SK-N-SH (cell line): ENCODE data around the gene KRT25. TPM values are rescaled to one million over a fixed set of nuclear protein-coding genes. Genes with fewer than 3 reads are reported as not detected.

Experiments used
- CTCF ChIA-PET: fragments of 300-600, 350-600 bp; formaldehyde crosslinking; extraction: SDS; loops from one replicate; lab custom pipeline; 2021; lab: Yijun Ruan, JAX
- POLR2A ChIA-PET: fragments of 350-600 bp; sonication (Branson Sonifier 250); formaldehyde crosslinking; extraction: SDS; loops from one replicate; lab custom pipeline; 2020; ENCODE audit warnings: antibody characterized with exemption, inconsistent platforms; lab: Yijun Ruan, JAX
- DNase-seq: peaks from one replicate; pipeline ENCODE4 v3.0.0; 2012
- H2AFZ ChIP-seq: fragments of 200-600 bp; sonication (generic); 2 replicates; pipeline ENCODE4 v1.8.1; 2016; ENCODE audit warnings: antibody characterized with exemption, mild to moderate bottlenecking, low read depth
- H3F3A ChIP-seq: fragments of 200-600 bp; sonication (generic); replicated peaks from 2 replicates; pipeline ENCODE3; 2016; ENCODE audit warnings: antibody characterized with exemption, mild to moderate bottlenecking; ENCODE audit not compliant: insufficient read depth
- H3K27ac ChIP-seq, 2 experiments: fragments of 200-500 bp in 1 of 2; fragments of 200-600 bp in 1 of 2; sonication (Bioruptor generic) in 1 of 2; sonication (generic), shearing (Covaris generic) in 1 of 2; 2 replicates each; pipeline versions ENCODE4 v1.5.1 to v1.6.1; 2014 to 2016; ENCODE audit warnings: low read depth in 2 of 2, inconsistent platforms in 1 of 2, low read length in 1 of 2, mild to moderate bottlenecking in 1 of 2, mixed read lengths in 1 of 2
- H3K27me3 ChIP-seq: fragments of 200-600 bp; sonication (generic), shearing (Covaris generic); 2 replicates; pipeline ENCODE4 v1.6.1; 2016; ENCODE audit warnings: mixed run types; ENCODE audit not compliant: insufficient read depth
- H3K36me3 ChIP-seq, 2 experiments: fragments of 200-500 bp in 1 of 2; fragments of 200-600 bp in 1 of 2; sonication (Bioruptor generic) in 1 of 2; sonication (generic) in 1 of 2; replicated peaks in 1 of 2; 2 replicates each; pipeline versions ENCODE3 to v1.5.1; 2014 to 2016; ENCODE audit warnings: low read length in 1 of 2, mild to moderate bottlenecking in 1 of 2; ENCODE audit not compliant: insufficient read depth in 2 of 2, control insufficient read depth in 1 of 2
- H3K4me1 ChIP-seq, 2 experiments: fragments of 200-500 bp in 1 of 2; fragments of 200-600 bp in 1 of 2; sonication (Bioruptor generic) in 1 of 2; sonication (generic), shearing (Covaris generic) in 1 of 2; 2 replicates each; pipeline versions ENCODE4 v1.5.1 to v1.6.1; 2014 to 2016; ENCODE audit warnings: low read depth in 1 of 2, low read length in 1 of 2, mixed run types in 1 of 2; ENCODE audit not compliant: insufficient read depth in 2 of 2, control insufficient read depth in 1 of 2
- H3K4me2 ChIP-seq: fragments of 200-600 bp; sonication (generic), shearing (Covaris generic); 2 replicates; pipeline ENCODE4 v1.6.1; 2017; ENCODE audit warnings: mixed run types
- H3K4me3 ChIP-seq, 2 experiments: fragments of 200-500 bp in 1 of 2; fragments of 200-600 bp in 1 of 2; sonication (Bioruptor generic) in 1 of 2; sonication (generic), shearing (Covaris generic) in 1 of 2; 2 replicates each; pipeline versions ENCODE4 v1.5.1 to v1.8.1; 2014 to 2016; ENCODE audit warnings: low read depth in 2 of 2, inconsistent platforms in 1 of 2, low read length in 1 of 2, mild to moderate bottlenecking in 1 of 2, mixed read lengths in 1 of 2, moderate library complexity in 1 of 2
- H3K79me2 ChIP-seq: fragments of 200-600 bp; sonication (generic); 2 replicates; pipeline ENCODE4 v1.8.1; 2017; ENCODE audit warnings: mild to moderate bottlenecking; ENCODE audit not compliant: insufficient read depth
- H3K9ac ChIP-seq: fragments of 200-600 bp; sonication (generic); 2 replicates; pipeline ENCODE4 v1.6.1; 2017; ENCODE audit warnings: mixed run types
- H3K9me2 ChIP-seq: fragments of 200-600 bp; sonication (generic); 2 replicates; pipeline ENCODE4 v1.6.1; 2017; ENCODE audit warnings: mixed run types
- H3K9me3 ChIP-seq: fragments of 200-600 bp; sonication (generic); 2 replicates; pipeline ENCODE4 v1.6.1; 2017; ENCODE audit warnings: mixed run types, mild to moderate bottlenecking, moderate library complexity
- H4K20me1 ChIP-seq: fragments of 200-600 bp; sonication (generic); 2 replicates; pipeline ENCODE4 v1.6.1; 2017; ENCODE audit warnings: mild to moderate bottlenecking, mixed run types; ENCODE audit not compliant: insufficient read depth
- GABPA ChIP-seq: IDR thresholded peaks from 2 replicates; pipeline ENCODE4 v1.4.0; 2012; ENCODE audit warnings: low read depth, mild to moderate bottlenecking
- GATA2 ChIP-seq: sonication (generic); formaldehyde crosslinking; IDR thresholded peaks from 2 replicates; pipeline ENCODE4 v1.5.0; 2020; ENCODE audit warnings: mild to moderate bottlenecking, missing genetic modification reagents
- JUND ChIP-seq: IDR thresholded peaks from 2 replicates; pipeline ENCODE4 v1.4.0; 2012
- MXI1 ChIP-seq: IDR thresholded peaks from 2 replicates; pipeline ENCODE4 v1.6.1; 2012; ENCODE audit warnings: mild to moderate bottlenecking, low read depth, low read length, improper control_type of control experiment
- NFIC ChIP-seq: IDR thresholded peaks from 2 replicates; pipeline ENCODE4 v1.4.0; 2012; ENCODE audit warnings: borderline replicate concordance
- POLR2AphosphoS5 ChIP-seq: IDR thresholded peaks from 2 replicates; pipeline ENCODE4 v1.6.1; 2012; ENCODE audit warnings: low read depth, low read length
- RAD21 ChIP-seq: IDR thresholded peaks from 2 replicates; pipeline ENCODE4 v1.6.1; 2012; ENCODE audit warnings: mild to moderate bottlenecking, low read length
- RCOR1 ChIP-seq: fragments of 150-350 bp; IDR thresholded peaks from 2 replicates; pipeline ENCODE4 v1.6.1; 2017; ENCODE audit warnings: antibody characterized with exemption, low read length
- RXRA ChIP-seq: IDR thresholded peaks from 2 replicates; pipeline ENCODE4 v1.4.0; 2012; ENCODE audit warnings: low read depth, mild to moderate bottlenecking, borderline replicate concordance
- TEAD4 ChIP-seq: IDR thresholded peaks from 2 replicates; pipeline ENCODE4 v1.4.0; 2012; ENCODE audit warnings: mild to moderate bottlenecking, borderline replicate concordance; ENCODE audit not compliant: insufficient read depth
- ZBTB33 ChIP-seq: IDR thresholded peaks from 2 replicates; pipeline ENCODE4 v1.4.0; 2012; ENCODE audit warnings: low read depth, borderline replicate concordance
- WGBS: methylation state at CpG from one replicate; pipeline ENCODE4 v1.1.6; 2017; ENCODE audit warnings: low lambda C conversion rate; 5-methylcytosine and 5-hydroxymethylcytosine counted together
- polyA plus RNA-seq, 3 experiments: library from polyadenylated mRNA; depleted of rRNA; stranded (reverse); fragments of >200 nt; gene quantifications; 2 replicates each; pipeline ENCODE4 v1.2.3, GENCODE V29; 2012
- TF ChIP-seq, protein P1 (sequence below): fragments of 150-350 bp; IDR thresholded peaks from 2 replicates; pipeline ENCODE4 v1.6.1; 2017; ENCODE audit warnings: antibody characterized with exemption, low read length, low read depth, borderline replicate concordance
- TF ChIP-seq, protein P2 (sequence below): fragments of 150-350 bp; IDR thresholded peaks from 2 replicates; pipeline ENCODE4 v1.6.1; 2016; ENCODE audit warnings: mild to moderate bottlenecking, low read depth, low read length

Gene KRT25
- polyA plus RNA-seq, 1 of the 3 experiments (the other 2 are of a cell fraction), result not detected

- TF ChIP-seq, protein P1, sequence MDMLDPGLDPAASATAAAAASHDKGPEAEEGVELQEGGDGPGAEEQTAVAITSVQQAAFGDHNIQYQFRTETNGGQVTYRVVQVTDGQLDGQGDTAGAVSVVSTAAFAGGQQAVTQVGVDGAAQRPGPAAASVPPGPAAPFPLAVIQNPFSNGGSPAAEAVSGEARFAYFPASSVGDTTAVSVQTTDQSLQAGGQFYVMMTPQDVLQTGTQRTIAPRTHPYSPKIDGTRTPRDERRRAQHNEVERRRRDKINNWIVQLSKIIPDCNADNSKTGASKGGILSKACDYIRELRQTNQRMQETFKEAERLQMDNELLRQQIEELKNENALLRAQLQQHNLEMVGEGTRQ, result no peak
- TF ChIP-seq ZBTB33, result no peak
- no peak for TF ChIP-seq TEAD4
- no peak for TF ChIP-seq GABPA
- no peak for TF ChIP-seq POLR2AphosphoS5
- TF ChIP-seq GATA2 (CRISPR knock-in tag), result no peak
- no peak for TF ChIP-seq MXI1
- no peak for TF ChIP-seq RAD21
These were observed 49.5 kb downstream of the KRT25 start (continued) for GRCh38 chr17:40705584-40705983.

DNA sequence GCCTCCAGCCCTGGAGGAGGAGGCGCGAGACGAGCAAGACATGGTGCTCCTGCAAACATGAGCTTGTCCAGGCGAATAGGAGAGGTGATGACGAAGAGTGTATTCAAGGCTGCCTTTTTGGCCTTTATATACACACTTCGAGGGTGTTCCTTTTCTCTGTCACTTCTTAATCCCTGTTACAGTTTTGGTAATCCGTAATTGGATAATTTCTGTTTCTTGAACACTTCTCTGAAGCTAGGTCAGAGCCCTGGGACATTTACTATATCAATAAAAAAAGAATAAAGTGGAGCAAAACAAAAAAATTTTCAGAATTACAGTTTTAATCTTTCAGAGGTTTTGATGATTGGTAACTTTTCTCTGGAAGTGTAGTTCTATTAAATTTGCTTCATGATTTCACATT, 51.5 kb downstream of the KRT25 start, which contains the start of gene KRT24:
KRT24 (minus strand) TSS at position 101 of the 400 bp plus-strand sequence; CDS start at position 42, 59 bp downstream.
- ChIA-PET CTCF (interaction anchor here (0.7 to 1.2 kb wide), 3 partner anchors 24 to 836 kb away, joined by 3 read pairs; no protein-coding TSS in a partner anchor), POLR2A (no interaction called here)
- Histone ChIP-seq H3K9ac (no peak within 1 kb of the TSS), H3K4me2 (no peak within 1 kb of the TSS), H3K27ac (no peak within 1 kb of the TSS), H3K4me1 (no peaks in the 10 kb centered on the region), H3K9me2 (no peaks in the 10 kb centered on the region), H3K79me2 (no peaks in the 10 kb centered on the region), H3K4me3 (no peak within 1 kb of the TSS), H3K27me3 (peaks cover 76% of the 10 kb centered on the region), H3F3A (no peaks in the 10 kb centered on the region), H2AFZ (no peak within 1 kb of the TSS)
- WGBS, result 8% methylated on average over 7 of the region's 7 CpGs
- TF ChIP-seq, protein P2, sequence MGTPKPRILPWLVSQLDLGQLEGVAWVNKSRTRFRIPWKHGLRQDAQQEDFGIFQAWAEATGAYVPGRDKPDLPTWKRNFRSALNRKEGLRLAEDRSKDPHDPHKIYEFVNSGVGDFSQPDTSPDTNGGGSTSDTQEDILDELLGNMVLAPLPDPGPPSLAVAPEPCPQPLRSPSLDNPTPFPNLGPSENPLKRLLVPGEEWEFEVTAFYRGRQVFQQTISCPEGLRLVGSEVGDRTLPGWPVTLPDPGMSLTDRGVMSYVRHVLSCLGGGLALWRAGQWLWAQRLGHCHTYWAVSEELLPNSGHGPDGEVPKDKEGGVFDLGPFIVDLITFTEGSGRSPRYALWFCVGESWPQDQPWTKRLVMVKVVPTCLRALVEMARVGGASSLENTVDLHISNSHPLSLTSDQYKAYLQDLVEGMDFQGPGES, result no peak
- TF ChIP-seq RXRA, result no peak
- TF ChIP-seq NFIC, result no peak
- no peak for TF ChIP-seq JUND
- no peak for TF ChIP-seq RCOR1
- TF ChIP-seq, all 33 proteins: peak for 0
- no peak for DNase-seq
- H3K9me3 ChIP-seq, result no peaks in the 10 kb centered on the region
- no peaks in the 10 kb centered on the region for H3K36me3 ChIP-seq
- H4K20me1 ChIP-seq, result no peaks in the 10 kb centered on the region
